GM12872 (cell line): Measurements from ENCODE around the gene NECTIN1.

ENCODE experiments used
- CTCF ChIP-seq: IDR thresholded peaks from 3 replicates; pipeline ENCODE4 v1.5.1; 2011; ENCODE audit warnings: low read depth, mild to moderate bottlenecking, low read length, moderate library complexity; ENCODE audit not compliant: insufficient read depth

NECTIN1 gene

DNA sequence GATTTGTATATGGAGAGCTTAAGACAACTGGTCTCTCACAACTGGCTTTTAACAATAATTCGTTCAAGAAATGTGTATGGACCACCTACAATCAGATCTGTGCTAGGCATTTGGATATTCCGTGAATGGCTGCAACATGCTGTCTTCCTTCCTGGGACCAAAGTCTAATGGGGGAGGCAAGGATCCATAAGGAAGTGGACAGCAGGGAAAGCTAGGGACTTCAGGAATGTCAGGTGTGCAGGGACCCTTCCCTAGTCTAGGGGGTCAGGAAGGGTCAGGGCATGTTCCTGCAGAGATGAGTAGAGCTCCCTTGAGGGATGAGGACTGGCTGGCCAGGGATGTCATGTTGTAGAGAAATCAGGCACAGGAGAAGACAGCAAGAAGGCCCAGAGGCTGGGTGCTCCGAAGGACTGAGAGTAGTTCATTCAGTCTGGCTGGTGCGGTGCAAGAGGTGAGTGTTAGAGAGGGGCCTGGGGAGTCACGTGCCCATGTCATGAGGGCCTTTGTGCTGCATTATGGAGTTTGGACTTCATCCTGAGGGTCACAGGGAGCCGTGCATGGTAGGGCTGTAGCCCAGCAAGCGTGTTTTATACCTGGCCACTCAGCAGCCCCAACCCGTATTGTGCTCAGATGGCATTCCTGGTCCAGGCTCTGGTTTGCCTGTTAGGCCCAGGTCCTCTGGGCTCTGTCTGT, 8.5 kb upstream of the NECTIN1 start:
- TF ChIP-seq CTCF, result no peak

GRCh38 chr11:119734788-119735187, 5.8 kb upstream of the NECTIN1 start:
- TF ChIP-seq CTCF, result no peak

- TF ChIP-seq CTCF, result no peak
These were observed 1.9 kb upstream of the NECTIN1 start for GRCh38 chr11:119730789-119731386.

- no peak for TF ChIP-seq CTCF
These were observed 1.1 kb upstream of the NECTIN1 start for GRCh38 chr11:119729951-119730613.

DNA sequence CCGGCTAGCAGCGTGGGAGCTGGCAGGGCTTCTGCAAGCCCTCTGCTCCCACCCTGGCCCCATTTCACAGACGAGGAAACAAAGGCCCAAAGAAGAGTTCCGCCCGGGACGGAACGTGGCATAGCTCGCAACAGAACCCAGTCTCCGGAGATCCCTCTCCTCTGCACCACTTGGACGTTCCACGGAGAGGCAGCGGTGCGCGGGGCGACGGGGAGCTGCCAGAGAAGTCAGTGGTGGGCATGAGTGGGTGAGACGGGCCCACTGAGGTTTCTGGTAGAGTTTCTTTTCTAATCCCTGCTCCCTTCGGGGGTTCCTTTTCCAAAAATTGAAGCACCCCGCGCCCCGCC, 554 bp upstream of the NECTIN1 start:
- TF ChIP-seq CTCF, result no peak

- no peak for TF ChIP-seq CTCF
These were observed 781 bp downstream of the NECTIN1 start for GRCh38 chr11:119728211-119728626.

DNA sequence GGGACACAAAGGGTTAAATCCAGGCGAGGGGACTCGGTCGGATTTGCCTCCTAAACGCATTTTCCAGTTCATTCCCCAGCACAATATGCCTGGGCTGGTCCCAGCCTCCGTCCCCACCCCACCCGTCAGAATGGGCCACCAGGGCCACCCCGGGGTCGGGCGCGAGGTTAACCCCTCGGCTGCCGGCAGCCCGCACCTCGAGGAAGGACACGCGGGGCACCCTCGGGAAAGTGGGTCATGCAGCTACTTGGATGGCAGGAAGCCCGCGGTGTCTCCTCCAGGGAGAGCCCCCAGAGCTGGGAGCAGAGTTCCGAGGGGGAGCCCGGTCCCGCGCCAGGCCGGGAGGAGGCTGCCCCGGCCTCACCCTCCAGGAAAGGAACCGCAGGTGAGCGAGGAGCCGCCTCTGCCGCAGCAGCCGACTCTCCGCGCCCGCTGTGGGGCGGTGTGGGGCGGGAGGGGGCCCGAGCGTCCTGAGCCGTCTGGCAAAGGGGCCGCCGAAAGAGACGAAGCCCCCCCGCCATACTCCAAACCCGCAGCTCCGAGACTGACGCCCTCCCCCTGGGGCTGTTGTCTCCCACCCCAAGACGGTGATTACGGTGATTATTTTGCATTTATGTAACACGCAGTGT, 1.4 kb downstream of the NECTIN1 start:
- peak; percentile 41 for TF ChIP-seq CTCF
